PC-9 (cell line): ENCODE data around the gene CNDP1. TPM values are rescaled to one million over a fixed set of nuclear protein-coding genes. Genes with fewer than 3 reads are reported as not detected.

Source experiments
- BruUV-seq: library from RNA; stranded (reverse); fragments of 400-500 nt; replicated peaks from 2 replicates; lab custom pipeline; 2021; lab: Mats Ljungman, UMichigan
- CTCF ChIA-PET: fragments of 300-600 bp; sonication (Branson Sonifier 250); formaldehyde crosslinking; loops from one replicate; lab custom pipeline; 2022; ENCODE audit warnings: antibody characterized with exemption; lab: Charles Lee
- POLR2A ChIA-PET: fragments of 300-600 bp; sonication (Branson Sonifier 250); formaldehyde crosslinking; loops from one replicate; lab custom pipeline; 2022; ENCODE audit warnings: antibody characterized with exemption; ENCODE audit not compliant: unreplicated experiment; lab: Charles Lee
- DNase-seq, 2 experiments: peaks; one replicate each; pipeline versions ENCODE4 v3.0.0 to v3.0.0-alpha.2; 2015 to 2022; ENCODE audit warnings: mixed read lengths in 1 of 2
- H2AFZ ChIP-seq: fragments of 200-600 bp; sonication (generic); 2 replicates; pipeline ENCODE4 v1.8.1; 2017; ENCODE audit warnings: antibody characterized with exemption
- H3F3A ChIP-seq: fragments of 200-600 bp; sonication (generic); 2 replicates; pipeline ENCODE4 v1.8.1; 2017; ENCODE audit warnings: antibody characterized with exemption, mild to moderate bottlenecking, low read depth; ENCODE audit not compliant: insufficient read depth
- H3K27ac ChIP-seq: fragments of 200-600 bp; sonication (generic); 2 replicates; pipeline ENCODE4 v1.6.1; 2016; ENCODE audit warnings: mixed run types
- H3K27me3 ChIP-seq: fragments of 200-600 bp; sonication (generic); 2 replicates; pipeline ENCODE4 v1.6.1; 2016; ENCODE audit warnings: low read depth, mixed run types; ENCODE audit not compliant: insufficient read depth
- H3K36me3 ChIP-seq: fragments of 200-600 bp; sonication (generic); 2 replicates; pipeline ENCODE4 v1.6.1; 2016; ENCODE audit warnings: low read depth, mixed run types
- H3K4me1 ChIP-seq: fragments of 200-600 bp; sonication (generic); replicated peaks from 2 replicates; pipeline ENCODE4 v1.6.1; 2016; ENCODE audit warnings: mixed run types; ENCODE audit not compliant: insufficient read depth
- H3K4me2 ChIP-seq: fragments of 200-600 bp; sonication (generic); 2 replicates; pipeline ENCODE4 v1.6.1; 2017; ENCODE audit warnings: mixed run types
- H3K4me3 ChIP-seq: fragments of 200-600 bp; sonication (generic); 2 replicates; pipeline ENCODE4 v1.6.1; 2016; ENCODE audit warnings: mixed run types
- H3K79me2 ChIP-seq: fragments of 200-600 bp; sonication (generic); 2 replicates; pipeline ENCODE4 v1.6.1; 2017; ENCODE audit warnings: low read depth, mixed run types
- H3K9me2 ChIP-seq: fragments of 200-600 bp; sonication (generic); 2 replicates; pipeline ENCODE4 v1.8.1; 2017; ENCODE audit warnings: mild to moderate bottlenecking; ENCODE audit not compliant: insufficient read depth
- H3K9me3 ChIP-seq: fragments of 200-600 bp; sonication (generic); 2 replicates; pipeline ENCODE4 v1.8.1; 2016; ENCODE audit warnings: low read depth; ENCODE audit not compliant: insufficient read depth
- H4K20me1 ChIP-seq: fragments of 200-600 bp; sonication (generic); 2 replicates; pipeline ENCODE4 v1.8.1; 2017; ENCODE audit not compliant: insufficient read depth
- CTCF ChIP-seq: fragments of 200-600 bp; sonication (generic); conservative IDR thresholded peaks from 2 replicates; pipeline ENCODE4 v1.6.1; 2017; ENCODE audit warnings: mixed run types, antibody characterized with exemption, mild to moderate bottlenecking, moderate library complexity
- EZH2 ChIP-seq: fragments of 200-600 bp; sonication (generic); IDR thresholded peaks from 2 replicates; pipeline ENCODE4 v1.8.0; 2017; ENCODE audit warnings: antibody characterized with exemption, low read depth
- intact Hi-C: fragments of 100-400 bp; cut with micrococcal nuclease; formaldehyde crosslinking; loops from one replicate; pipeline ENCODE4 v1.10.0; 2022; ENCODE audit not compliant: unreplicated experiment
- total RNA-seq: library from RNA; stranded (reverse); gene quantifications from 2 replicates; pipeline ENCODE4 v1.2.3, GENCODE V29; 2021

CNDP1 gene
- total RNA-seq, 1 experiment from 2014 or later: not detected

GRCh38 chr18:74544898-74545297, 10.6 kb downstream of the CNDP1 start:
- ChIA-PET POLR2A (no interaction called here), CTCF (no interaction called here)
- no TSS peak for BruUV-seq

GRCh38 chr18:74546007-74546406, 11.7 kb downstream of the CNDP1 start:
- no peaks in the 10 kb centered on the region for H3K9me3 ChIP-seq
- no peak overlapping the region for H2AFZ ChIP-seq
- H3K79me2 ChIP-seq: no peaks in the 10 kb centered on the region
- no peak overlapping the region for H3K4me3 ChIP-seq
- no peak for TF ChIP-seq CTCF
- CTCF ChIA-PET: no interaction called here
- H4K20me1 ChIP-seq: no peaks in the 10 kb centered on the region
- H3K36me3 ChIP-seq: no peaks in the 10 kb centered on the region
- peaks cover 10% of the 10 kb centered on the region; the same call in 1 of the 2 replicates for H3K27me3 ChIP-seq
- H3K4me2 ChIP-seq: no peak overlapping the region
- no TSS peak for BruUV-seq
- no peaks in the 10 kb centered on the region for H3K9me2 ChIP-seq
- DNase-seq: no peak
- peaks cover 25% of the 10 kb centered on the region for H3K4me1 ChIP-seq
- POLR2A ChIA-PET: no interaction called here
- intact Hi-C loops: no loop called here
- H3K27ac ChIP-seq: no peak overlapping the region
- H3F3A ChIP-seq: peaks cover 10% of the 10 kb centered on the region; the same call in 1 of the 2 replicates

More at GRCh38 chr18:74544898-74545297, 10.6 kb downstream of the CNDP1 start:
- no peak overlapping the region for H2AFZ ChIP-seq
- intact Hi-C loops: no loop called here
- H4K20me1 ChIP-seq: no peaks in the 10 kb centered on the region
- no peaks in the 10 kb centered on the region for H3K79me2 ChIP-seq
- no peak overlapping the region for H3K4me2 ChIP-seq
- TF ChIP-seq EZH2 (no peak), CTCF (no peak)
- no peaks in the 10 kb centered on the region for H3K36me3 ChIP-seq
- no peak overlapping the region for H3K4me3 ChIP-seq
- no peak overlapping the region for H3K27ac ChIP-seq
- no peaks in the 10 kb centered on the region for H3K9me3 ChIP-seq
- DNase-seq: no peak
- H3F3A ChIP-seq: peaks cover 10% of the 10 kb centered on the region; the same call in 1 of the 2 replicates
- H3K27me3 ChIP-seq: no peaks in the 10 kb centered on the region
- H3K4me1 ChIP-seq: peaks cover 25% of the 10 kb centered on the region
- no peaks in the 10 kb centered on the region for H3K9me2 ChIP-seq

GRCh38 chr18:74546751-74547530, 12.6 kb downstream of the CNDP1 start:
- Histone ChIP-seq H2AFZ (no peak overlapping the region), H3K4me2 (peak overlapping the region; percentile 32), H4K20me1 (no peaks in the 10 kb centered on the region), H3F3A (peaks cover 10% of the 10 kb centered on the region; the same call in 1 of the 2 replicates), H3K4me1 (peaks cover 19% of the 10 kb centered on the region), H3K27me3 (peaks cover 12% of the 10 kb centered on the region; the same call in 1 of the 2 replicates), H3K4me3 (no peak overlapping the region), H3K9me2 (no peaks in the 10 kb centered on the region), H3K36me3 (no peaks in the 10 kb centered on the region), H3K27ac (no peak overlapping the region), H3K79me2 (no peaks in the 10 kb centered on the region), H3K9me3 (no peaks in the 10 kb centered on the region)
- DNase-seq: peak in 1 of 2 experiments; percentile 41
- BruUV-seq: no TSS peak
- ChIA-PET POLR2A (no interaction called here), CTCF (no interaction called here)
- intact Hi-C loops: no loop called here
- no peak for TF ChIP-seq EZH2
- TF ChIP-seq CTCF: no peak
